ENCODE data around the gene CADPS. TPM values are rescaled to one million over a fixed set of nuclear protein-coding genes. Genes with fewer than 3 reads are reported as not detected.
A peak's percentile ranks its signal among the peaks of the same experiment; 100 is the strongest.

CADPS gene
- polyA plus RNA-seq, 12 donors, result 1.6 to 7.7 (median 3.5) TPM; not detected in 1

DNA sequence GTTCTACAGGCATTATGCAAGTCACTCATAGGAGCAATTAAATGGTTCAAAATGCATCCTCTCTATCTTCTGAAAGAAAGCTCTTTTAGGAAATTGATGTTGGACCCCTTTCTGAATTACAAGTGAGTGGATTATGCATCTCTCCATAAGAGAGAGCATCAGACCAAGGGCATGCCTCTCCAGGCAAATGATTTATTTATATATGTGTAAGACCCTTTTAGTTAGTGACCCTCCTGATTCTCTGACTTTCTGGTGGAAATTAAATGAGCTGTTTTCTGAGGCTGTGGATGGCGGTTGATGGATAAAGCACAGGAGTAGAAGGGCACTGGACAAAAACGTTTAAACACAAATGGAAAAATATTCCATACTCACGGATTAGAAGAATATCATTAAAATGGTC is 62.6 kb downstream of the CADPS start:
- no peak for DNase-seq

DNA sequence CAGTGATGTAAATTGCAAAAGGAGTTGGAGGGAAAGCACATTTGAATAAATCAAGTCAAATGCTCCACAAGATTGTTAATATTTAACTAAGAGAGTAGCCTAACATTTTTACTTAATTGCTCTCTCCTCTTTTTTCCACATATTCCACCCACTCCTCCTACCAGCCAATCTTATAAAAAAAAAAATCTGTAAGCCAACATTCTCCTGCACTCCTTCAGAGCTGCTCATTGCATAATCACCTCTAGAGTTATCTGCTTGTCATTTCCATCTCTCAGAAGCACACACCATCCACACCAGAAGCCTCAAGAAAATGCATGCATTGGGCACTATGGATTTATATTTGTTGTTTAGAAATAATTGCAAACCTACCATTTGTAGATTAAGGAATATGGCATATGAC is 64.1 kb downstream of the CADPS start:
- no peak for DNase-seq

DNA sequence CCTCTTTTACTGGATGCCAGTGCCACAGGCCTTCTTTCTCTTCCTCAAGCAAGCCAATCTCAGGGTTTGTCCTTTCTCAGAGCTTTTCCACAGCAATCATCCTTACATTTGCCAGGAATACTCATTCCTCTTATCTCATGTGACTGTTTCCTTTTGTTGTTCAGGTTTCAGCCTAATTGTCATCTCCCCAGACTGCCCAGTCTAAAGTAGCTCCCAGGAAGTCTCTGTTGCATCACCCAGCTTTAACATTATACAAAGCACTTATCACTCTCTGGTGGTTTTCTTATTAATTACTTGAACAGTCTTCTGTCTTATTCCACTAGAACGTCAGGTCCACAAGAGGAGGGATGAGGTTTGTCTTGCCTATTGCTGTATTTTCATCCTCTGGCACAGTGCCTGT is 65.8 kb downstream of the CADPS start:
- no peak for DNase-seq

DNA sequence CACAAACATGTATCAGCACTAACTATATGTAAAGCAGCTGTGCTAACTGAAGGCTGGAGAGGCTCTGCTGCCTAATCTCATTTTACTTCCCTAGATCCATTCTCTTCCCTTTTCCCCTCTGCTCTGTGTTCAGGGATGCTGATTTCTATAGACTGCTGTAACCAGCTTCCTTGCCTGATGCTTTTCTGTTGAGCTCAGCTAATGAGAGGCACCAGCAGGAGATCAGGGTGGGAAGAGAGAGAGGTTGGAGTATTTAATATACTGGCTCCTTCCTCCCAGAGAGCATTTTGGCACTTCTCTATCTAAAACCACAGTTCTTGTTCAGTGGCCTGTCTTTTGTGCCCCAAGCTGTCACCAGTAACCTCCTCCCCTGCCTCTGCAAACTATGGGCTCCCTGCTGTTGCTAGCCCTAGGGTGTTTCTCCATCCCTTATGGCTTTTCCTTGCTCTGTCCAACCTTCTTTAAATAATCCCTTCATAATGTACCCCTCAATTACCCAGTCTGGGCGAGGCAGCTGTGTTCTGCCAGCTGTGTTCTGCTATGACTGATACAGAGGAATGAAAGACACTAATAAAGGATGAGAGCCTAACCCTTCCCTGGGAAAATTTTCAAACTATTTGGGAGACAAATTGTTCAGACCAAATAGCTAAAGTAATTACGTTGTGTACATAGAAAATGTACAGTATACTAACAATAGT is 69.5 kb downstream of the CADPS start:
- no peak for DNase-seq

DNA sequence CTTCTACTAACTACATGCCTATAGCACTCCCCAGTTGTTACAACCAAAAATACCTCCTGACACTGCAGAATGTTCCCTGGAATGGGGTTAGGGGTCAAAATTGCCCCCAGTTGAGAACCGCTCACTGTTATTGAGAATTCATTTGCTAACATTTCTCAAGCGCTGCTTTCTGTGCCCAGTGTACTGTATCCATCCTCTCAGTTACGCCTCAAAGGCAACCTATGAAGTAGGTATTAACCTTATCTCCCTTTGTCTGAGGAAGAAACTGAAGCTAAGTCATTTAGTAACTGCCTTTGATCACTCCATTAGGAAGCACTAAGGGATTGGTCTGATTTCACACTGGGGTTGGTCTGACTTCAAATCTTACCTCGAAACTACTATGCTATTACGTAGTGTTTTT is 70.1 kb downstream of the CADPS start:
- no peak for DNase-seq

DNA sequence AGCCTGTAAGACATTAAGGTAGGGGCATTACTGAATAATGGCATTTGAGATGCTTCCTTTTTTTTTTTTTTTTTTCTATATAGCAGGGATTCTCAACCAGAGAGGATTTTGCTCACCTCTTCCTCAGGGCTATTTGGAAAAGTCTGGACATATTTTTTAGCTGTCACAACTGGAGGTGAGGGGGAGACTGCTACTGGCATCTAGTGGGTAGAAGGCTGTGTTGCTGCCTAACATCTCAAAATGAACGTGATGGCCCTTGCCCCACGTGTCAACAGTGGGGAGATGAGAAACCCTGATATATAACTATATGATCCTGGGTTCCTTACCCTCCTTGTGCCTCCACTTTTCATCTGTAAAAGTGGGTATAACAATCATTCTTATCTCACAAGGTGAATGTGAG is 71.9 kb downstream of the CADPS start:
- no peak for DNase-seq

DNA sequence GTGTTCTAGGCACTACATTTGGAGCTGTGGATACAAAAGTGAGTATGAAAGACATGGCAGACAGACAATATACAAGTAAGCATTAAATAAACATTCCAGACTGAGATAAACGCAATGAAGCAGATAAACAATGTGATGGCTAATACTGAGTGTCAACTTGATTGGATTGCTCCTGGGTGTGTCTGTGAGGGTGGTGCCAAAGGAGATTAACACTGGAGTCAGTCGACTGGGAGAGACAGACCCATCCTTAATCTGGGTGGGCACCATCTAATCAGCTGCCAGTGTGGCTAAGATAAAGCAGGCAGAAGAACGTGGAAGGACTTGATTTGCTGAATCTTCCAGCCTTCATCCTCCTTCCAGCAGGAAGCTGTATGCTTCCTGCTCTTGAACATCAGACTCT is 77.2 kb downstream of the CADPS start:
- no peak for DNase-seq

DNA sequence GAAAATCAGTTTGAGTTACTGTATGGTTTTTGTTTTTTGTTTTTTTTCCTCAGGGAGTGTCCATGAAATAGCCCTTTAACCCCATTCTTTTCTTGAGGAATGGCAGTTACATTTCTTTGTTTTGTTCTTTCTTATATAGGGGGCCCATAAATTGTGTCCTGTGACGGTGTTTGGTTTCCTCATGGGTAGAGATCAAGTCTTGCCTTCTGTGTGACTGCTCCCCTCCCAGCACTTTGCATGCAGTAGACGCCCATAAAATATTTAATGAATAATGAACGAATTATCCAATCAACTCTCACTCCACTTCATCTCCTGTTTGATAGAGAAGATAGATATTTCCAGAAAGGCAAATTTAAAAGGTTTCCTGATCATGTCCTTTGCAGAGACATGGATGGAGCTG is 78.1 kb downstream of the CADPS start:
- DNase-seq, result no peak

DNA sequence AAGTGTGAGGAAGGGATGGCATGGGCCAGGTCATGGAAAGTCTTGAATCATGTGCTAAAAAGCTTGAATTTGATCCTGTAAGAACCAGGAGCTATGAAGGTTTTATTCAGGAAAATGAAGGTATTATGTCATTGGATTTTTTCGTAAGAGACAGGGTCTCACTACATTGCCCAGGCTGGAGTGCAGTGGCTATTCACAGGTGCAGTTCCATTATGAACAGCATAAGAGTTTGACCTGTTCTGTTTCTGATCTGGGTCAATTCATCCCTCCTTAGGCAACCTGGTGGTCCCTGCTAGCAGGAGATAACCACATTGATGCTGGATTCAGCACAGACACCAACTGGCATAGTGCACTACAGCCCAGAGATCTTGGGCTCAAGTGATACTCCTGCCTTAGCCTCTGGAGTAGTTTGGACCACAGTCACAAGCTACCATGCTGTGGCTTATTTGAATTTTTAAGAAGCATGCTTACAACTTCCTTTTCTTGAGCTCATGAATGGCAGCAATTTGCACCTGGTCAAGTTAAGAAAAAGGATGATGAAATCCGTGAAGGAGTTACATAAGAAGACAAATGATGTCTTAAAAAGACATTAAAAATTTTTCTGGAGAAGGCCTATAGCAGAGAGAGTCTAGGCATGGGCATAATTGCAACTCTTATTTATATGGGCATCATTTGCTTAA is 79.1 kb downstream of the CADPS start:
- DNase-seq, result no peak

DNA sequence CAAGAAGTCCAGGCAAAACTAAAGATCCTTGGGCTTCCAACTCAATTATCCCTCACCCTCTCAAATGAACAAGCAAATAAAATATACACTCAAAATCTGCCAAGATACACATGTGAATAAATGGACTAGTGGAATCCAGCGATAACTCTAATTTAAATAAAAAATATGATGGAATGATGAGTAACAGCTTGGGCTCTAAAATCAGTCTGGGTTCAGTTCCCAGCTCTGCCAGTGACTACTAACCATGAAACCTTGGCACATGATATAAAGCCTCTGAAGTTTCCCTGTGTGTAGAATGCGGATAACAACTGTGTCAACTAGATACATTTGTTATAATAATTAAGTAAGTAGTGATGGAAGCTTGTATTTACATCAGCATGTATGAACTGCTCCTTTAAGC is 81.3 kb downstream of the CADPS start:
- DNase-seq, result no peak

DNA sequence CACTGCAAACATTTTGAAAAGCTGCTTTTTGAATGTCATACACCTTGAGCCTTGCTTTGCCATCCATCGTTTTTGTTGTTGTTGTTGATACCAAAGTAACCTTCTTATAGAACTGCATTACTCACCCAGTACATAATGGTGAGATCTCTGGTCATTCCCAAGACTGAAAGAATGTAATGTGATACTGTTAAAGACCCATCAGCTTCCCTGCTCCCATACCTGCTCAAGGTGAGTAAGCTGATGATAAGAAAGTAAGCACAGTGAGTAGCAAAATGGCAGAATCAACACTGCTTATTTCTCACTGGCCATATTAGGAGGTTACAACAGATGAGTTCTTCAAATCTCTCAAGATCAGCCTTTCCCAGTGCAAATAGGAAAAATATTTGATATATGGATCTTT is 89.8 kb downstream of the CADPS start:
- no peak for DNase-seq

DNA sequence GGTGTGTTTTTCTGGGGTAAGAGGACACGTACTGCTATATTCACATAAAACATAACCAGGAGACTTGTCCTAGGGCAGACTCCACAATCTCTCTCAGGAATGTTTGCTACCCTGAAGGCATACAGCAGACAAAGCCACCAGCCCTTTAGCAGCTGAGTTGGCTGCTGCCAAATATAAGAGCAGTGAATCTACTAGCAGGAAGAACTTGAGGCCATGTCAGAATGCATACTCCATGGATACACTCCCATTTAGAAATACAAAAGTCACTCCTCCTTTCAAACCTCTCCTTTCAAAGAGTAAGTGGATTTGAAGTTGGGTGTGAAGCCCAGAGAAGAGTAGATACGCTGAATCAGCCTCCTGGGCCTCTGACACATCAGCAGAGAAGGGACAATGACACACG is 94.1 kb downstream of the CADPS start:
- DNase-seq, result no peak

DNA sequence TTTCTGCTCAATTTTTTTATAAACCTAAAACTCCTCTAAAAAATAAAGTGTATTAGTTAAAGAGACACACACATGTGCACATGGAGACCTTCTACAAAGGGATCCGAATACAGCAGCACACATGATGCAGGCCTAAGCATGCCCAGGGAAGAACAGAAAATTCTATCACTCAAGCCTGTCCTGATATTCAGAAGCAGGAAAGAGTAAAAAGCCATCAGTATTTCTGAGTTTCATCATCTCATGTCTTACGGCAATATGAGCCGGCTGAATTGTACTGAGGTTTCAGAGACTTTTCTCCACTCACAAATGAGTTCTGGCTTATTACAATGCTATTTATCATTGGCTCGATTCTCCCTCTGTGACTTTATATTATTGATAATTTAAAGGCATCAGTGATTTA is 97.5 kb downstream of the CADPS start:
- no peak for DNase-seq

DNA sequence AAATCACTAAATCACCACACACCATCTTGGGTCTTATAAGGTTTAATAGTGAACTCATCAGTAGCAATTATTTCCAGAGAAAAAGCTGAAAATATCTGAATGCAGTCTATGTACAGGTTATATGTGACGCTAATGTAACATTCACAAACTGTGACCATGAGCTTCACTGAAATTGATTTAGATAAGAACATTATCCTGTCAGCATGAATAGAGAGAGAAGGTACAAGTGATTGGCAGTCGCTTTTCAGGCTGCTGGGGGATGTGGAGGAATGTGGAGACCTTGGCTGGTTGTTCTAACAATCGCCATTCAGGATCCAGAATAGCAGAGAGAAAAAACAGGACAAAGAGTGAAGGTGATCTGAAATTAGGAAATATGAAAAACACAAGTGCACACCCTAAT is 98.1 kb downstream of the CADPS start:
- DNase-seq, result no peak

DNA sequence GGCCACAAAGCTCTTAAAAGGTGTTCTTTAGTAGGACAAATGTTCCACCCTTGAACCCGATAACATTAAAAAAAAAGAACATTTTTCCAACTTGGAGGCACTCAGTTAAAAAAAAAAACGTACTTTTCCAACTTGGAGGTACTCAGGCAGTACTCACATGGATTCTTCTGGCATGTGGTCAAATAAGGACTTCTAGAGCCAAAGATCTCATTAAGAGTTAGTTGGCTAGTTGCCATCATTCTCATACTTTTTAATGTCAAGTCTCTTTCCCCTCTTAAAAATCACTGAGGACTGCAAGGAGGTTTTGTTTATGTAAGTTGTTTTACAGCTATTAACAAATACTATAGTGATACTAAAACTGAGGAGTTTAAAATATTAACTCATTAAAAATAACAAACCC is 101.0 kb downstream of the CADPS start:
- DNase-seq, result peak; percentile 5

DNA sequence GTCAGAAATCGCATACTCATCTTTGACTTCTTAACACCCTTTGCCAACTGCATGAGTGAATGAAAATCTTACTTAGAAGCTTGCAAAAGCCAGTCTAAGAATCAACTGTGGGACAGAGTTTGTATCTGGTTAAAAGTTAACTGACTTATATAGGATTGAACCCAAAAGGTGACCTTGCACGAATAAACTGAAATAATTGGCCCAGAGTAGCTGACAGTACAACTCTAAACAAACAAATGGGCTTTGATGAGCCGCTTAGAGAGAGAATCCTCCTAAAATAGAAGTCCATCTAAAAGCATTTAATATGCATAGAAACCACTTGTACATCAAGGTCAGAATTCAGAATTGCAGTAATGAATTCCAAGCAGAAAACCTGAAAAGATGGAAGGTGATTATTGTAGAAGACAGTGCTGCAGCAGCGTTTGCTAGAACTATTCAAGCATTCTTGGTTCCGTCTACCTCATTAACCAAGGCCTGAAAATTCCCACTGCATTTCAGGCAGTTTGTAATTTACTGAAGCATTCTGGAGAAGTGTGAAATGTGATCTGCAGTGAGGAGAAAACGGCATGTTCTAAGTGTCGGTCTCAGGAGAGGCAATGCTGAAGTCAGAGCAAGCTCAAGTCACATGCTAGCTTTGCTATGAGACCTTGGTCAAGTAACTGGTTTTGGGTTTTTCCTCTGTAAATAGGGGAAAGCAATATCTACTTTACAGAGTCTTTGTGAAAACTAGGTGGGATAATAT is 103.7 kb downstream of the CADPS start:
- DNase-seq, result no peak

DNA sequence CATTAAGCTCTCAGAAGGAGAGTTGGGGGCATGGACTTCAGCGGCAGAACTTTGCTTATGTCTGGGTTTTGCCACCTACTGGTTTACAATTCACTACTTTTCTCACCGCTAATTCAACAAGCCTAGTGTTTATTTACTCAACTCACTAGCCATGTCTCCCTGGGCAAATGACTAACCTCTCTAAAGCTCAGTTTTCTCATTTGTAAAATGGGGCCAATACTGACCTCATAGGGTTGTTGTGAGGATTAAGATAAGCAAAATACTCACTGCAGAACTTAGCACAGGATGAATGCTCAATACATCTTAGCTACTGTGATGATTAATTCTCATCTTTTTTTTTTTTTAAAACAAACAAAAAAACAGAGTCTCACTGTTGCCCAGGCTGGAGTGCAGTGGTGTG is 106.3 kb downstream of the CADPS start:
- no peak for DNase-seq

DNA sequence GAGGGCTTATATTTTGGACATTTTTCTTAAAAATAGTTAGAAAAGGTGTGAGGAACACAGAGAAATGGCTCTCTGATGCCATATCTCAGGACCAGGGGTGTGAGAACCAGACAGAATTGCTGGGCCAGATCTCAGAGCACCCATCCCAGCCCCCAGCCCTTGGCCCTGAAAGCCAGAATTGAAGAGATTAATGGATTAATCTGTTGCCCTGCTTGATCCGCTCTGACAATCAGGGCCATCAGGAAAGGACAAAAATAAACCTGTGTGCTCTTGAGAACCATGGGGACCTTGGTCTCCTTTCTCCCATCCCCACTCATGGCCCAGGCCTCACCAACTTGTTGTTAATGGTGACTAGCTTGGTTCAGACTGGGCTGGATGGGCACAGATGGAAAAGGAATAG is 113.5 kb downstream of the CADPS start:
- DNase-seq, result no peak

DNA sequence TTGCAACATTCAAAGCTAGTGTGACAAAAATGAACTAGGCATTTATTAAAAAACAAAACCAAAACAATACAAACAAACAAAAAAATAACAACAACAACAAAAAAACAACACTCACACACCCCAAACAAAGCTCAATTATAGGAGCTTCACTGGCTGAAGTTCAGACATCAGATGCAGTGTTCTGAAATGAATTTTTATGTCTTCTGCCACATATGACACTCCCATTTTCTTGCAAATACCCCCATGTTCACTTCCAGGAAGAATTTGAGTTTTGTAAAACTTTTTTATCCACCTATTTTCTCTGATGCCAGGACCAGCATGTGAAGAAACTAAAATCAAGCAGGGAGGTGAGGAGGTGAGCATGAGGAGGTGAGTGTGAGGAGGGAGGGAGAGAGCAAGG is 113.9 kb downstream of the CADPS start:
- no peak for DNase-seq

DNA sequence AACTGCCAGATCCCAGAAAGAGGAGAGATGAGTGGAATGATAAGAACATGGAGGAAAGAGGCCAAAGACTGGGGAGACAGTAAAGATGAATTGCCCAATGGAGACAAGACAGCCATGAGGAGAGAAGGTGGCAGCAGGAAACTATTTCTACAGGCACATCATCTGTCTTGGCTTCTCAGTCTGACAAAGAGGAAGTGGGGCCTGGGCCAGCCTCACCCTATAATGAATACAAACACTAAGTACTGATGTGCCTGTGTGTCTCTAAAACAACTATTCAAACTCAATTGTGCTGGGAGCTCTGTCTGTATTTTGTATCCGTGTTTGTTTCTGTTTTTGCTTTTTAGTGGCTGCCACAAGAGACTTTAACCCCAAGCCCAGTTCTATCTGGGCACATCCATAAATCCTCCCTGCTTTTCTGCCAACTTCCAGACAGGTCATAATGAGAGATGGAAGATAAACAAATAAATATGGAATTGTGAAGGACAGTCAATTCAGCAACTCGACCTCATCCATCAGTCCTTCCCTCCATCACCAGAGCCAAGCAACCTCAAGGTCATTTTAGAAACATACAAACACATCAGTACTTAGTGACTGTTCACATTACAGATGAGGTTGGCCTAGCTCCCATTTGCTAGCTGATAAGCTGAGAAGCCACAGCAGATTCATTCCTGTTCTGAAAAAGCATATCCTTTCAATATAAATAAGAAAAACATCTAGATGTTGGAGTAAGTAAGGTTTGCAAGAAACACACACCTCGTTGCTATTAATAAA is 116.7 kb downstream of the CADPS start:
- no peak for DNase-seq

DNA sequence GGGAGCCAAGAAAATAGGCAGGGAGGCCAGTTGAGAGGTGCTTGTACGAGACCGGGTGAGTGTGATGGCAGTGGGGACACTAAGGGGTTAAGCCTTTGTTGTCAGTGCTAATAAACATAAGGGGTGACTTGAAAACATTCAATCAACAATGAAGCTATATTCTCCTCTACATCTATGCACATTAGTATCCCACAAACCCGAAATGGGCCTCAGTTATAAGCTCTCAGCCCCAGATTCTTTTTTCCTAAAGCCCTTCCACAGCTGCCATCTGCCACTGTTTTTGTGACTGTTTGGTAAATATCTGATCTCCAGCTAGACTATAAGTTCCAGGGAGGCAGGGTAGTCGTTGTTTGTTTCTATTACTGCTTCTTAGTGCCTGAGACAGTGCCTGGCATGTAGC is 118.2 kb downstream of the CADPS start:
- no peak for DNase-seq

DNA sequence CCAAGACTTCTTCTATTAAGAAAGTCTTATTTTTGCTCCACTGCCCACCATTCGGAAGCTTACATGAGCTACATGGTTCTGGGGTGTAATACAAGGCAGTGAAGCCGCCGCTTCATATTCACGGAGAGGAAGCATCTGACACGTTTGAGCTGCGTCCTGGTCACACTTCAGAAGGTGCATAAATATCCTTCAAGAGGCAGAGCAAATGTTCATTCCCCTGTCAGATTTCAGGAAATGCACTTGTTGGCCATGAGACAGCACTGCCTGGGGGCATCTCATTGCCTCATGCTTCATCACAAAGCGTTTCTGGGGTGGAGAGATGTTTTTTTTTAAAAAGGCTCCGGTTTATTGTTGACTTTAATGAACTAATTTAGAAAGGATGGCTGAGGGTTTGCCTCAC is 119.9 kb downstream of the CADPS start:
- DNase-seq, result no peak

DNA sequence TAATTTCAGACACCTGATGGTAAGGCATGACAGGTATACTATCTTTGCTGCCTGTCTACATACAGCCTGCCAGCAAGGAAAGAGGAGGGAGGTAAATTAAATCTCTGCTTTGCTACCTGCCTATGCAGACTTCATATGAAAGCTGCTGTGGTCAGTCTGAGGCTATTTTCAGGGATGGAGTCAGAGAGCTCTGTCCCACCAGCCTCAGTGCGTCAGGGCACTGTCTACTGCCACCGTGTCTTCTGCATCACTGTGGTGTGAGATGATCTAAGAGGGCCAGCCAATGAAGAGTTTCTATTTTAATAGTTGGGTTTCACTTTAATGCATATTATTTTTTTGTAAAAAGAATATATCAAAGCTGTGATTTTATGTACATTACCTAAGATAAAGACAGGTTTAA is 125.6 kb downstream of the CADPS start:
- DNase-seq, result no peak

Data from muscle of arm (tissue), 12 donors.